Neural cell (in vitro differentiated cells): ENCODE data around the gene TCFL5.
A peak's percentile ranks its signal among the peaks of the same experiment; 100 is the strongest.

Source experiments
- EP300 ChIP-seq: fragments of 450-650 bp; conservative IDR thresholded peaks from 2 replicates; pipeline ENCODE4 v1.6.1; 2014; ENCODE audit warnings: antibody characterized with exemption, mild to moderate bottlenecking, moderate library complexity; ENCODE audit not compliant: poor library complexity, severe bottlenecking
- EZH2 ChIP-seq: fragments of 200-600, 300-800 bp; shearing (Covaris generic), sonication (generic); IDR thresholded peaks from 2 replicates; pipeline ENCODE4 v1.6.1; 2014; ENCODE audit warnings: antibody characterized with exemption, low read length, borderline replicate concordance, mild to moderate bottlenecking; ENCODE audit not compliant: insufficient read depth, poor library complexity, severe bottlenecking
- MXI1 ChIP-seq: fragments of 450-650 bp; conservative IDR thresholded peaks from 2 replicates; pipeline ENCODE4 v1.6.1; 2014; ENCODE audit warnings: antibody characterized with exemption, mild to moderate bottlenecking; ENCODE audit not compliant: poor library complexity, severe bottlenecking
- POLR2AphosphoS5 ChIP-seq: IDR thresholded peaks from 2 replicates; pipeline ENCODE4 v1.6.1; 2012
- TAF1 ChIP-seq: IDR thresholded peaks from 2 replicates; pipeline ENCODE4 v1.6.1; 2012; ENCODE audit warnings: low read depth
- TF ChIP-seq, protein P1 (sequence below): fragments of 450-650 bp; IDR thresholded peaks from 2 replicates; pipeline ENCODE4 v1.5.1; 2014; ENCODE audit warnings: antibody characterized with exemption, mild to moderate bottlenecking, moderate library complexity; ENCODE audit not compliant: poor library complexity, severe bottlenecking
- TF ChIP-seq, protein P2 (sequence below): IDR thresholded peaks from 2 replicates; pipeline ENCODE4 v1.6.1; 2012; ENCODE audit warnings: borderline replicate concordance

DNA sequence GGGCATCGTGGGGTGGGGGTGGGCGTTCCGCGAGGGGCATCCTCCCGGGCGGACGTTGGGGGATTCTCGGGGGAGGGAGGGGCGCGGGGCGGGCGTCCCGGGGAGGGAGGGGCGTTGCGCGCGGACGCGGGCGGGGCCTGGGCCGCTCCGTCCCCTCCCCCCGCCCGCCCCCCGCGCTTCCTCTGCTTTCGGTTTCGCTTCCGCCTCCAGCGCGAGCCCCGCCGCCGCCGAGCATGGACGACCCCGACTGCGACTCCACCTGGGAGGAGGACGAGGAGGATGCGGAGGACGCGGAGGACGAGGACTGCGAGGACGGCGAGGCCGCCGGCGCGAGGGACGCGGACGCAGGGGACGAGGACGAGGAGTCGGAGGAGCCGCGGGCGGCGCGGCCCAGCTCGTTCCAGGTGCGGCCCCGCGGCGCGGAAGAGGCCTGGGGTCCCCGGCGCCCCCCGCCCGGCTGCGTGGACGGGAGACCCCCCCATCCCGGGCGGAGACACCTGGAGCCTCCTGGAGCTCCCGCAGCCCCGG is 56.9 kb downstream of the TCFL5 start, which contains the start of gene OGFR:
- TF ChIP-seq EP300, result no peak
- TF ChIP-seq, protein P1, sequence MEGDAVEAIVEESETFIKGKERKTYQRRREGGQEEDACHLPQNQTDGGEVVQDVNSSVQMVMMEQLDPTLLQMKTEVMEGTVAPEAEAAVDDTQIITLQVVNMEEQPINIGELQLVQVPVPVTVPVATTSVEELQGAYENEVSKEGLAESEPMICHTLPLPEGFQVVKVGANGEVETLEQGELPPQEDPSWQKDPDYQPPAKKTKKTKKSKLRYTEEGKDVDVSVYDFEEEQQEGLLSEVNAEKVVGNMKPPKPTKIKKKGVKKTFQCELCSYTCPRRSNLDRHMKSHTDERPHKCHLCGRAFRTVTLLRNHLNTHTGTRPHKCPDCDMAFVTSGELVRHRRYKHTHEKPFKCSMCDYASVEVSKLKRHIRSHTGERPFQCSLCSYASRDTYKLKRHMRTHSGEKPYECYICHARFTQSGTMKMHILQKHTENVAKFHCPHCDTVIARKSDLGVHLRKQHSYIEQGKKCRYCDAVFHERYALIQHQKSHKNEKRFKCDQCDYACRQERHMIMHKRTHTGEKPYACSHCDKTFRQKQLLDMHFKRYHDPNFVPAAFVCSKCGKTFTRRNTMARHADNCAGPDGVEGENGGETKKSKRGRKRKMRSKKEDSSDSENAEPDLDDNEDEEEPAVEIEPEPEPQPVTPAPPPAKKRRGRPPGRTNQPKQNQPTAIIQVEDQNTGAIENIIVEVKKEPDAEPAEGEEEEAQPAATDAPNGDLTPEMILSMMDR, result no peak
- TF ChIP-seq EZH2, result no peak
- peak; percentile 46 for TF ChIP-seq POLR2AphosphoS5
- no peak for TF ChIP-seq TAF1
- TF ChIP-seq, protein P2, sequence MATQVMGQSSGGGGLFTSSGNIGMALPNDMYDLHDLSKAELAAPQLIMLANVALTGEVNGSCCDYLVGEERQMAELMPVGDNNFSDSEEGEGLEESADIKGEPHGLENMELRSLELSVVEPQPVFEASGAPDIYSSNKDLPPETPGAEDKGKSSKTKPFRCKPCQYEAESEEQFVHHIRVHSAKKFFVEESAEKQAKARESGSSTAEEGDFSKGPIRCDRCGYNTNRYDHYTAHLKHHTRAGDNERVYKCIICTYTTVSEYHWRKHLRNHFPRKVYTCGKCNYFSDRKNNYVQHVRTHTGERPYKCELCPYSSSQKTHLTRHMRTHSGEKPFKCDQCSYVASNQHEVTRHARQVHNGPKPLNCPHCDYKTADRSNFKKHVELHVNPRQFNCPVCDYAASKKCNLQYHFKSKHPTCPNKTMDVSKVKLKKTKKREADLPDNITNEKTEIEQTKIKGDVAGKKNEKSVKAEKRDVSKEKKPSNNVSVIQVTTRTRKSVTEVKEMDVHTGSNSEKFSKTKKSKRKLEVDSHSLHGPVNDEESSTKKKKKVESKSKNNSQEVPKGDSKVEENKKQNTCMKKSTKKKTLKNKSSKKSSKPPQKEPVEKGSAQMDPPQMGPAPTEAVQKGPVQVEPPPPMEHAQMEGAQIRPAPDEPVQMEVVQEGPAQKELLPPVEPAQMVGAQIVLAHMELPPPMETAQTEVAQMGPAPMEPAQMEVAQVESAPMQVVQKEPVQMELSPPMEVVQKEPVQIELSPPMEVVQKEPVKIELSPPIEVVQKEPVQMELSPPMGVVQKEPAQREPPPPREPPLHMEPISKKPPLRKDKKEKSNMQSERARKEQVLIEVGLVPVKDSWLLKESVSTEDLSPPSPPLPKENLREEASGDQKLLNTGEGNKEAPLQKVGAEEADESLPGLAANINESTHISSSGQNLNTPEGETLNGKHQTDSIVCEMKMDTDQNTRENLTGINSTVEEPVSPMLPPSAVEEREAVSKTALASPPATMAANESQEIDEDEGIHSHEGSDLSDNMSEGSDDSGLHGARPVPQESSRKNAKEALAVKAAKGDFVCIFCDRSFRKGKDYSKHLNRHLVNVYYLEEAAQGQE, result no peak
- TF ChIP-seq MXI1, result no peak
